SK-N-SH (cell line): ENCODE measurements around the gene ZBTB7B. TPM values are rescaled to one million over a fixed set of nuclear protein-coding genes. Genes with fewer than 3 reads are reported as not detected.

ENCODE experiments used
- CTCF ChIA-PET: fragments of 300-600, 350-600 bp; formaldehyde crosslinking; extraction: SDS; loops from one replicate; lab custom pipeline; 2021; lab: Yijun Ruan, JAX
- POLR2A ChIA-PET: fragments of 350-600 bp; sonication (Branson Sonifier 250); formaldehyde crosslinking; extraction: SDS; loops from one replicate; lab custom pipeline; 2020; ENCODE audit warnings: antibody characterized with exemption, inconsistent platforms; lab: Yijun Ruan, JAX
- DNase-seq: peaks from one replicate; pipeline ENCODE4 v3.0.0; 2012
- H2AFZ ChIP-seq: fragments of 200-600 bp; sonication (generic); 2 replicates; pipeline ENCODE4 v1.8.1; 2016; ENCODE audit warnings: antibody characterized with exemption, mild to moderate bottlenecking, low read depth
- H3F3A ChIP-seq: fragments of 200-600 bp; sonication (generic); replicated peaks from 2 replicates; pipeline ENCODE3; 2016; ENCODE audit warnings: antibody characterized with exemption, mild to moderate bottlenecking; ENCODE audit not compliant: insufficient read depth
- H3K27ac ChIP-seq, 2 experiments: fragments of 200-500 bp in 1 of 2; fragments of 200-600 bp in 1 of 2; sonication (Bioruptor generic) in 1 of 2; sonication (generic), shearing (Covaris generic) in 1 of 2; 2 replicates each; pipeline versions ENCODE4 v1.5.1 to v1.6.1; 2014 to 2016; ENCODE audit warnings: low read depth in 2 of 2, inconsistent platforms in 1 of 2, low read length in 1 of 2, mild to moderate bottlenecking in 1 of 2, mixed read lengths in 1 of 2
- H3K27me3 ChIP-seq: fragments of 200-600 bp; sonication (generic), shearing (Covaris generic); 2 replicates; pipeline ENCODE4 v1.6.1; 2016; ENCODE audit warnings: mixed run types; ENCODE audit not compliant: insufficient read depth
- H3K36me3 ChIP-seq, 2 experiments: fragments of 200-500 bp in 1 of 2; fragments of 200-600 bp in 1 of 2; sonication (Bioruptor generic) in 1 of 2; sonication (generic) in 1 of 2; replicated peaks in 1 of 2; 2 replicates each; pipeline versions ENCODE3 to v1.5.1; 2014 to 2016; ENCODE audit warnings: low read length in 1 of 2, mild to moderate bottlenecking in 1 of 2; ENCODE audit not compliant: insufficient read depth in 2 of 2, control insufficient read depth in 1 of 2
- H3K4me1 ChIP-seq, 2 experiments: fragments of 200-500 bp in 1 of 2; fragments of 200-600 bp in 1 of 2; sonication (Bioruptor generic) in 1 of 2; sonication (generic), shearing (Covaris generic) in 1 of 2; 2 replicates each; pipeline versions ENCODE4 v1.5.1 to v1.6.1; 2014 to 2016; ENCODE audit warnings: low read depth in 1 of 2, low read length in 1 of 2, mixed run types in 1 of 2; ENCODE audit not compliant: insufficient read depth in 2 of 2, control insufficient read depth in 1 of 2
- H3K4me2 ChIP-seq: fragments of 200-600 bp; sonication (generic), shearing (Covaris generic); 2 replicates; pipeline ENCODE4 v1.6.1; 2017; ENCODE audit warnings: mixed run types
- H3K4me3 ChIP-seq, 2 experiments: fragments of 200-500 bp in 1 of 2; fragments of 200-600 bp in 1 of 2; sonication (Bioruptor generic) in 1 of 2; sonication (generic), shearing (Covaris generic) in 1 of 2; 2 replicates each; pipeline versions ENCODE4 v1.5.1 to v1.8.1; 2014 to 2016; ENCODE audit warnings: low read depth in 2 of 2, inconsistent platforms in 1 of 2, low read length in 1 of 2, mild to moderate bottlenecking in 1 of 2, mixed read lengths in 1 of 2, moderate library complexity in 1 of 2
- H3K79me2 ChIP-seq: fragments of 200-600 bp; sonication (generic); 2 replicates; pipeline ENCODE4 v1.8.1; 2017; ENCODE audit warnings: mild to moderate bottlenecking; ENCODE audit not compliant: insufficient read depth
- H3K9ac ChIP-seq: fragments of 200-600 bp; sonication (generic); 2 replicates; pipeline ENCODE4 v1.6.1; 2017; ENCODE audit warnings: mixed run types
- H3K9me2 ChIP-seq: fragments of 200-600 bp; sonication (generic); 2 replicates; pipeline ENCODE4 v1.6.1; 2017; ENCODE audit warnings: mixed run types
- H3K9me3 ChIP-seq: fragments of 200-600 bp; sonication (generic); 2 replicates; pipeline ENCODE4 v1.6.1; 2017; ENCODE audit warnings: mixed run types, mild to moderate bottlenecking, moderate library complexity
- H4K20me1 ChIP-seq: fragments of 200-600 bp; sonication (generic); 2 replicates; pipeline ENCODE4 v1.6.1; 2017; ENCODE audit warnings: mild to moderate bottlenecking, mixed run types; ENCODE audit not compliant: insufficient read depth
- MXI1 ChIP-seq: IDR thresholded peaks from 2 replicates; pipeline ENCODE4 v1.6.1; 2012; ENCODE audit warnings: mild to moderate bottlenecking, low read depth, low read length, improper control_type of control experiment
- POLR2AphosphoS5 ChIP-seq: IDR thresholded peaks from 2 replicates; pipeline ENCODE4 v1.6.1; 2012; ENCODE audit warnings: low read depth, low read length
- WGBS: methylation state at CpG from one replicate; pipeline ENCODE4 v1.1.6; 2017; ENCODE audit warnings: low lambda C conversion rate; 5-methylcytosine and 5-hydroxymethylcytosine counted together
- polyA plus RNA-seq, 3 experiments: library from polyadenylated mRNA; depleted of rRNA; stranded (reverse); fragments of >200 nt; gene quantifications; 2 replicates each; pipeline ENCODE4 v1.2.3, GENCODE V29; 2012
- TF ChIP-seq, protein P1 (sequence below): IDR thresholded peaks from 2 replicates; pipeline ENCODE4 v1.4.0; 2012; ENCODE audit warnings: low read depth, borderline replicate concordance

Gene ZBTB7B
- polyA plus RNA-seq, 1 of the 3 experiments (the other 2 are of a cell fraction), result 15.7 TPM

DNA sequence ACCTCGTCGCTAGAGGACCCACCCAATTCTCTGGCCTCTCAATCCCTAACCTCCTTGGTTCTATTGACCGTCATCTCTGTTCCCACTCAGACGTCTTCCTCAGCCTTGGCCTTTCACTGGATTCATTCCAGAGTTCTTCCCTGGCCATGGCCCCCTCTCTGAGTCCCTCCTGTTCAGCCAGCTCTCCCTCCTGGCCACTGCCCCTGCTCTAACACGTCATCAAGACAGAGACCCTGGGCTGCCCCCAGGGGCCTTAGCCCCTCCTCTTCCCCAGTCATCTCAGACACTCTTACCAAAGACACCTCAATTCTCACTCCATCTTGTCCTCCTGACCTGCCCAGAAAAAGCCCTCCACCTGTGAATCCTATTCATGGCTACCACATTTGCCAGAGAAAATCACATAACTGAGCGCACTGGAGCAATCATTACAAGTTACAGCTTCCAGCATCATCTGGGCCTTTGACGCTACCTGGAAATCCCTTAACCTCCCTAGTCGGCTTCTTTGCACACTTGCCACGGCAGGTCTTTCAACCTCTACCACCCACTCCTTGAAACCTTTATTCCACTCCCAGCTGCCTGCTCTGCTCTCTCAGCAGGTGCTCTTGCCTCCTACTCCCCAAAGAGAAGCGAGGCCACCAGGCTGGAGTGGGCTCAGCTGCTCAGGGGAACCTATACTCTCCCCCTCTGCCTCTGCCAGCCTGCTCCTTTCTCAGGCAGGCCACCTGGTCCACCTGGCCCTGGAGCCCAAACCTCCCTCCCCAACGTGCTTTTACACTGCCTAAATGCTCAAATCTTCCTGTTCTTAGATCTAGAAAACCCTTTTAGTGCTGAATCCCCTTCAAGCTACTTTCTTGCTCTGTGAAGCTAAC, 17.0 kb downstream of the ZBTB7B start:
- Histone ChIP-seq H3K4me2 (no peak overlapping the region), H3K79me2 (no peaks in the 10 kb centered on the region), H3K4me3 (no peak overlapping the region), H3K36me3 (peaks cover 0 to 16% of the 10 kb centered on the region in 2 experiments), H3K9me3 (no peaks in the 10 kb centered on the region), H3K9me2 (no peaks in the 10 kb centered on the region), H3K27ac (no peak overlapping the region), H2AFZ (no peak overlapping the region), H3K27me3 (no peaks in the 10 kb centered on the region), H3K9ac (no peak overlapping the region), H3F3A (peaks cover 6% of the 10 kb centered on the region), H3K4me1 (peaks cover 0 to 10% of the 10 kb centered on the region in 2 experiments; a peak in 1 of 4 replicates), H4K20me1 (no peaks in the 10 kb centered on the region)
- CTCF ChIA-PET, result interaction anchor here (1.1 to 9.3 kb wide), 9 partner anchors 14 to 460 kb away, joined by 3 to 149 read pairs (median 11); partner anchors contain the start of genes ADAM15, DCST1, DCST2 and PYGO2
- WGBS, result 84% methylated on average over 11 of the region's 11 CpGs
- POLR2A ChIA-PET, result interaction anchor here (0.6 kb wide), 1 partner anchor 25 kb away, joined by 4 read pairs; no protein-coding TSS in a partner anchor
- TF ChIP-seq POLR2AphosphoS5, result 0 out of 2 replicates have a peak, but pooled peaks have one; percentile 13
- no peak for TF ChIP-seq MXI1
- no peak for DNase-seq

DNA sequence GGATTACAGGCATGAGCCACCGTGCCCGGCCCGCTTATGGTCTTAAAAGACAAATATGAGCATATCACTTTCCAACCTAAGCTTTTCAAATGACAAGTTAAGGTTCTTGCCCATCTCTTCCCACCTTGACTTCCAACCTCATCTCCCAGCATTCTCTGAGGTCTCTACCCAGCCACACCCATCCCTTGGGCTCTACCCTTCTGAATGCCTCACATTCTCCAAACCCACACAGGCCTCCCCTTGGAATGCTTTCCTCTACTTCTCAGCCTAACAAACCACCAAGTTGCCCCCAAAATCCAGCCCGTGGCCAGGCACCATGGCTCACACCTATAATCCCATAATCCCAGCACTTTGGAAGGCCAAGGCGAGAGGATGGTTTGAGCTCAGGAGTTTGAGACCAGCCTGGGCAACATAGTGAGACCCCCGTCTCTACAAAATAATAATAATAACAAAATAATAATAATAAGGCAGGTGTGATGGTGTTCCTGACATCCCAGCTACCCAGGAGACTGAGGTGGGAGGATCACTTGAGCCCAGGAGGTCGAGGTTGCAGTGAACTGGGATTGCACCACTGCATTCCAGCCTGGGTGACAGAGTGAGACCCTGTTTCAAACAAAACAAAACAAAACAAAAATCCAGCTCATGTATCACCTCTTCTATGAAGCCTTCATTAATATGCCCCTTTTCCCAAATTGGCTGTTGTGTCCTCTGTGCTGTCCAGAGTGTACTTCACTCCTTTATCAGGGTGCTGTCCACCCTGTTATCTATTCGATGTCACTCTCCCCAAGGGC, 19.7 kb downstream of the ZBTB7B start:
- POLR2A ChIA-PET, result interaction anchor here (1.3 kb wide), 1 partner anchor 11 kb away, joined by 4 read pairs; no protein-coding TSS in a partner anchor
- WGBS, result 69% methylated on average over 8 of the region's 8 CpGs

More for the DNA sequence above, 19.7 kb downstream of the ZBTB7B start:
- H3K4me2 ChIP-seq, result no peak overlapping the region
- no peaks in the 10 kb centered on the region for H4K20me1 ChIP-seq
- no peak overlapping the region for H3K27ac ChIP-seq
- no peak overlapping the region for H3K9ac ChIP-seq
- TF ChIP-seq, protein P1, sequence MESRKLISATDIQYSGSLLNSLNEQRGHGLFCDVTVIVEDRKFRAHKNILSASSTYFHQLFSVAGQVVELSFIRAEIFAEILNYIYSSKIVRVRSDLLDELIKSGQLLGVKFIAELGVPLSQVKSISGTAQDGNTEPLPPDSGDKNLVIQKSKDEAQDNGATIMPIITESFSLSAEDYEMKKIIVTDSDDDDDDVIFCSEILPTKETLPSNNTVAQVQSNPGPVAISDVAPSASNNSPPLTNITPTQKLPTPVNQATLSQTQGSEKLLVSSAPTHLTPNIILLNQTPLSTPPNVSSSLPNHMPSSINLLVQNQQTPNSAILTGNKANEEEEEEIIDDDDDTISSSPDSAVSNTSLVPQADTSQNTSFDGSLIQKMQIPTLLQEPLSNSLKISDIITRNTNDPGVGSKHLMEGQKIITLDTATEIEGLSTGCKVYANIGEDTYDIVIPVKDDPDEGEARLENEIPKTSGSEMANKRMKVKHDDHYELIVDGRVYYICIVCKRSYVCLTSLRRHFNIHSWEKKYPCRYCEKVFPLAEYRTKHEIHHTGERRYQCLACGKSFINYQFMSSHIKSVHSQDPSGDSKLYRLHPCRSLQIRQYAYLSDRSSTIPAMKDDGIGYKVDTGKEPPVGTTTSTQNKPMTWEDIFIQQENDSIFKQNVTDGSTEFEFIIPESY, result no peak
- no peak for TF ChIP-seq MXI1
- no peak overlapping the region for H3K4me3 ChIP-seq
- H3K79me2 ChIP-seq, result no peaks in the 10 kb centered on the region
- no peak overlapping the region for H2AFZ ChIP-seq
- H3F3A ChIP-seq, result peaks cover 6% of the 10 kb centered on the region
- H3K9me3 ChIP-seq, result no peaks in the 10 kb centered on the region
- no peaks in the 10 kb centered on the region for H3K27me3 ChIP-seq
- CTCF ChIA-PET, result interaction anchor here (1.0 to 4.9 kb wide), 14 partner anchors 10 to 145 kb away, joined by 3 to 28 read pairs (median 6); partner anchors contain the start of genes ADAM15, DCST1, DCST2 and LENEP
- DNase-seq, result no peak
- no peaks in the 10 kb centered on the region for H3K36me3 ChIP-seq
- H3K9me2 ChIP-seq, result no peaks in the 10 kb centered on the region
- peaks cover 0 to 5% of the 10 kb centered on the region in 2 experiments; a peak in 1 of 4 replicates for H3K4me1 ChIP-seq
